IPS-18c (cell line): ENCODE measurements around the gene NRG3.

ENCODE experiments used
- H3K4me3 ChIP-seq: 2 replicates; pipeline ENCODE4 v1.7.0; 2013; ENCODE audit warnings: low read depth, mild to moderate bottlenecking, low read length, moderate library complexity; ENCODE audit not compliant: insufficient read depth
- H3K9me3 ChIP-seq: one replicate; pipeline ENCODE4 v1.6.1; 2013; ENCODE audit warnings: mild to moderate bottlenecking, low read length, moderate library complexity; ENCODE audit not compliant: control insufficient read depth, insufficient read depth

NRG3 gene

GRCh38 chr10:82558014-82558607, 683.1 kb downstream of the NRG3 start:
- H3K9me3 ChIP-seq: no peaks in the 10 kb centered on the region
- H3K4me3 ChIP-seq: no peak overlapping the region

GRCh38 chr10:82564353-82565196, 689.6 kb downstream of the NRG3 start:
- H3K4me3 ChIP-seq: no peak overlapping the region
- no peaks in the 10 kb centered on the region for H3K9me3 ChIP-seq

- Histone ChIP-seq H3K4me3 (no peak overlapping the region), H3K9me3 (no peaks in the 10 kb centered on the region)
These were observed 690.2 kb downstream of the NRG3 start for GRCh38 chr10:82565197-82565575.

- H3K4me3 ChIP-seq: no peak overlapping the region
- H3K9me3 ChIP-seq: no peaks in the 10 kb centered on the region
These were observed 697.8 kb downstream of the NRG3 start for GRCh38 chr10:82572744-82573143.

GRCh38 chr10:82574081-82574480, 699.1 kb downstream of the NRG3 start:
- Histone ChIP-seq H3K4me3 (no peak overlapping the region), H3K9me3 (no peaks in the 10 kb centered on the region)

- Histone ChIP-seq H3K9me3 (no peaks in the 10 kb centered on the region), H3K4me3 (no peak overlapping the region)
These were observed 700.3 kb downstream of the NRG3 start for GRCh38 chr10:82575318-82575717.

GRCh38 chr10:82576093-82576492, 701.1 kb downstream of the NRG3 start:
- no peak overlapping the region for H3K4me3 ChIP-seq
- no peaks in the 10 kb centered on the region for H3K9me3 ChIP-seq

- no peak overlapping the region for H3K4me3 ChIP-seq
- no peaks in the 10 kb centered on the region for H3K9me3 ChIP-seq
These were observed 706.9 kb downstream of the NRG3 start for GRCh38 chr10:82581940-82582339.

GRCh38 chr10:82591421-82591820, 716.4 kb downstream of the NRG3 start:
- Histone ChIP-seq H3K9me3 (no peaks in the 10 kb centered on the region), H3K4me3 (no peak overlapping the region)

GRCh38 chr10:82597840-82598239, 722.8 kb downstream of the NRG3 start:
- Histone ChIP-seq H3K9me3 (no peaks in the 10 kb centered on the region), H3K4me3 (no peak overlapping the region)

- H3K9me3 ChIP-seq: no peaks in the 10 kb centered on the region
- H3K4me3 ChIP-seq: no peak overlapping the region
These were observed 734.9 kb downstream of the NRG3 start for GRCh38 chr10:82609845-82610244.

GRCh38 chr10:82618007-82618406, 743.0 kb downstream of the NRG3 start:
- no peak overlapping the region for H3K4me3 ChIP-seq
- H3K9me3 ChIP-seq: peaks cover 7% of the 10 kb centered on the region

- Histone ChIP-seq H3K9me3 (peaks cover 7% of the 10 kb centered on the region), H3K4me3 (no peak overlapping the region)
These were observed 746.7 kb downstream of the NRG3 start for GRCh38 chr10:82621680-82622079.

GRCh38 chr10:82622479-82622878, 747.5 kb downstream of the NRG3 start:
- Histone ChIP-seq H3K9me3 (peaks cover 7% of the 10 kb centered on the region), H3K4me3 (no peak overlapping the region)

- no peak overlapping the region for H3K4me3 ChIP-seq
These were observed 750.7 kb downstream of the NRG3 start for GRCh38 chr10:82625512-82626189.

GRCh38 chr10:82628373-82628772, 753.4 kb downstream of the NRG3 start:
- Histone ChIP-seq H3K4me3 (no peak overlapping the region), H3K9me3 (no peaks in the 10 kb centered on the region)

More at GRCh38 chr10:82625512-82626189, 750.7 kb downstream of the NRG3 start:
- no peaks in the 10 kb centered on the region for H3K9me3 ChIP-seq

- Histone ChIP-seq H3K9me3 (no peaks in the 10 kb centered on the region), H3K4me3 (no peak overlapping the region)
These were observed 768.1 kb downstream of the NRG3 start for GRCh38 chr10:82643076-82643475.

- H3K4me3 ChIP-seq: no peak overlapping the region
- H3K9me3 ChIP-seq: no peaks in the 10 kb centered on the region
These were observed 768.6 kb downstream of the NRG3 start for GRCh38 chr10:82643601-82644000.
